ENCODE results near the gene PAQR8. TPM values are rescaled to one million over a fixed set of nuclear protein-coding genes. Genes with fewer than 3 reads are reported as not detected.

PAQR8 gene
- total RNA-seq, 1 donor from 2014 or later: 4.4 TPM

GRCh38 chr6:52373151-52373690 is 11.3 kb downstream of the PAQR8 start:
- H3K27me3 ChIP-seq (ENCODE audit: control insufficient read depth, insufficient read depth, low read length): no peaks in the 10 kb centered on the region
- H3K36me3 ChIP-seq (ENCODE audit: control insufficient read depth, insufficient read depth, low read length): no peaks in the 10 kb centered on the region
- no peak for TF ChIP-seq CTCF (IDR thresholded peaks at IDR 0.05; ENCODE audit: insufficient read depth, low read length, poor library complexity, severe bottlenecking)
- H3K4me3 ChIP-seq (ENCODE audit: low read depth, low read length): no peak overlapping the region
- DNase-seq (ENCODE audit: low read depth): no peak

GRCh38 chr6:52374247-52374646 is 12.3 kb downstream of the PAQR8 start:
- H3K27me3 ChIP-seq (ENCODE audit: control insufficient read depth, insufficient read depth, low read length): no peaks in the 10 kb centered on the region
- no peaks in the 10 kb centered on the region for H3K36me3 ChIP-seq (ENCODE audit: control insufficient read depth, insufficient read depth, low read length)
- DNase-seq (ENCODE audit: low read depth): no peak
- TF ChIP-seq CTCF (IDR thresholded peaks at IDR 0.05; ENCODE audit: insufficient read depth, low read length, poor library complexity, severe bottlenecking): no peak
- no peak overlapping the region for H3K4me3 ChIP-seq (ENCODE audit: low read depth, low read length)

- no peak for DNase-seq (ENCODE audit: low read depth)
- Histone ChIP-seq H3K36me3 (ENCODE audit: control insufficient read depth, insufficient read depth, low read length) (no peaks in the 10 kb centered on the region), H3K27me3 (ENCODE audit: control insufficient read depth, insufficient read depth, low read length) (no peaks in the 10 kb centered on the region), H3K4me3 (ENCODE audit: low read depth, low read length) (no peak overlapping the region)
- no peak for TF ChIP-seq CTCF (IDR thresholded peaks at IDR 0.05; ENCODE audit: insufficient read depth, low read length, poor library complexity, severe bottlenecking)
Observed at GRCh38 chr6:52375780-52376556, 14.0 kb downstream of the PAQR8 start.

GRCh38 chr6:52376763-52377162 is 14.8 kb downstream of the PAQR8 start:
- no peak for DNase-seq (ENCODE audit: low read depth)
- no peak overlapping the region for H3K4me3 ChIP-seq (ENCODE audit: low read depth, low read length)
- H3K27me3 ChIP-seq (ENCODE audit: control insufficient read depth, insufficient read depth, low read length): no peaks in the 10 kb centered on the region
- no peak for TF ChIP-seq CTCF (IDR thresholded peaks at IDR 0.05; ENCODE audit: insufficient read depth, low read length, poor library complexity, severe bottlenecking)
- no peaks in the 10 kb centered on the region for H3K36me3 ChIP-seq (ENCODE audit: control insufficient read depth, insufficient read depth, low read length)

- Histone ChIP-seq H3K36me3 (ENCODE audit: control insufficient read depth, insufficient read depth, low read length) (no peaks in the 10 kb centered on the region), H3K4me3 (ENCODE audit: low read depth, low read length) (no peak overlapping the region), H3K27me3 (ENCODE audit: control insufficient read depth, insufficient read depth, low read length) (no peaks in the 10 kb centered on the region)
- no peak for DNase-seq (ENCODE audit: low read depth)
- no peak for TF ChIP-seq CTCF (IDR thresholded peaks at IDR 0.05; ENCODE audit: insufficient read depth, low read length, poor library complexity, severe bottlenecking)
Observed at GRCh38 chr6:52377538-52378221, 15.7 kb downstream of the PAQR8 start.
